ENCODE data around the gene SPTLC3.
"Not testable (repeated sequence)": the region's sequence is repeated elsewhere in the genome, so short reads cannot be mapped to it uniquely, and the experiment has no call there.

Gene SPTLC3

GRCh38 chr20:13008761-13009681 lies at the start of gene SPTLC3:
Gene SPTLC3 (plus strand): TSS chr20:13008972. CDS start chr20:13009268, 296 bp downstream.
- peak; percentile 15 for DNase-seq (ENCODE audit: low spot score)

- no peak for DNase-seq (ENCODE audit: low spot score)
Observed at GRCh38 chr20:12961725-12962124, 47.0 kb upstream of the SPTLC3 start.

GRCh38 chr20:12962895-12963294 lies 45.9 kb upstream of the SPTLC3 start:
- DNase-seq (ENCODE audit: low spot score) = no peak

GRCh38 chr20:12963416-12963815 lies 45.4 kb upstream of the SPTLC3 start:
- no peak for DNase-seq (ENCODE audit: low spot score)

- no peak for DNase-seq (ENCODE audit: low spot score)
Observed at GRCh38 chr20:12965212-12965869, 43.4 kb upstream of the SPTLC3 start.

GRCh38 chr20:12965870-12966251 lies 42.9 kb upstream of the SPTLC3 start:
- no peak for DNase-seq (ENCODE audit: low spot score)

- DNase-seq (ENCODE audit: low spot score) = peak; percentile 28
Observed at GRCh38 chr20:12966468-12967085, 42.2 kb upstream of the SPTLC3 start.

- DNase-seq (ENCODE audit: low spot score) = no peak
Observed at GRCh38 chr20:12967932-12968331, 40.8 kb upstream of the SPTLC3 start.

GRCh38 chr20:12968472-12968871 lies 40.3 kb upstream of the SPTLC3 start:
- DNase-seq (ENCODE audit: low spot score) = no peak

GRCh38 chr20:12969071-12969669 lies 39.6 kb upstream of the SPTLC3 start:
- DNase-seq (ENCODE audit: low spot score) = no peak

- DNase-seq (ENCODE audit: low spot score) = peak; percentile 42
Observed at GRCh38 chr20:12970372-12970821, 38.4 kb upstream of the SPTLC3 start.

GRCh38 chr20:12975833-12976608 lies 32.8 kb upstream of the SPTLC3 start:
- no peak for DNase-seq (ENCODE audit: low spot score)

GRCh38 chr20:12976720-12977309 lies 32.0 kb upstream of the SPTLC3 start:
- no peak for DNase-seq (ENCODE audit: low spot score)

GRCh38 chr20:12977328-12978125 lies 31.2 kb upstream of the SPTLC3 start:
- DNase-seq (ENCODE audit: low spot score) = no peak

GRCh38 chr20:12978126-12978394 lies 30.7 kb upstream of the SPTLC3 start:
- no peak for DNase-seq (ENCODE audit: low spot score)

- DNase-seq (ENCODE audit: low spot score) = no peak
Observed at GRCh38 chr20:12978613-12979495, 29.9 kb upstream of the SPTLC3 start.

GRCh38 chr20:12979713-12980112 lies 29.1 kb upstream of the SPTLC3 start:
- not testable (repeated sequence) for DNase-seq (ENCODE audit: low spot score)

GRCh38 chr20:12982098-12982497 lies 26.7 kb upstream of the SPTLC3 start:
- DNase-seq (ENCODE audit: low spot score) = no peak

- no peak for DNase-seq (ENCODE audit: low spot score)
Observed at GRCh38 chr20:12984069-12984765, 24.6 kb upstream of the SPTLC3 start.
